Measurements from ENCODE around the gene PRAMEF1.
"Not testable (repeated sequence)": the region's sequence is repeated elsewhere in the genome, so short reads cannot be mapped to it uniquely, and the experiment has no call there.

DNA sequence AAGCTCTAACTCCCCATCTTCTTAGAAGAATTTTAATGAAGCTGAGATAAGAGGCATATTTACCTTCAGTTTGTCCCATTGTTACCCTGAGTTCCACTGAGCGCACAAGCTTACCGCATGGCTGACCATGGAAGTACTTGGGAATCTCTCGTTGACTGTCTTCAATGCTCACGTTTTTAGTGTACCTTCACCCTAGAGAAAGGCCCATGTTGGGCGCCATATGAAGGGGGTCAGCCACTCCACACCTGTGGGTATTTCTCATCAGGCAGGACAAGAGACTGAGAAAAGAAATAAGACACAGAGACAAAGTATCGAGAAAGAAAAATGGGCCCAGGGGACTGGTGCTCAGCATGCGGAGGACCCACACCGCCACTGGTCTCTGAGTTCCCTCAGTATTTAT, 6.5 kb upstream of the PRAMEF1 start:
- TF ChIP-seq, protein P1, sequence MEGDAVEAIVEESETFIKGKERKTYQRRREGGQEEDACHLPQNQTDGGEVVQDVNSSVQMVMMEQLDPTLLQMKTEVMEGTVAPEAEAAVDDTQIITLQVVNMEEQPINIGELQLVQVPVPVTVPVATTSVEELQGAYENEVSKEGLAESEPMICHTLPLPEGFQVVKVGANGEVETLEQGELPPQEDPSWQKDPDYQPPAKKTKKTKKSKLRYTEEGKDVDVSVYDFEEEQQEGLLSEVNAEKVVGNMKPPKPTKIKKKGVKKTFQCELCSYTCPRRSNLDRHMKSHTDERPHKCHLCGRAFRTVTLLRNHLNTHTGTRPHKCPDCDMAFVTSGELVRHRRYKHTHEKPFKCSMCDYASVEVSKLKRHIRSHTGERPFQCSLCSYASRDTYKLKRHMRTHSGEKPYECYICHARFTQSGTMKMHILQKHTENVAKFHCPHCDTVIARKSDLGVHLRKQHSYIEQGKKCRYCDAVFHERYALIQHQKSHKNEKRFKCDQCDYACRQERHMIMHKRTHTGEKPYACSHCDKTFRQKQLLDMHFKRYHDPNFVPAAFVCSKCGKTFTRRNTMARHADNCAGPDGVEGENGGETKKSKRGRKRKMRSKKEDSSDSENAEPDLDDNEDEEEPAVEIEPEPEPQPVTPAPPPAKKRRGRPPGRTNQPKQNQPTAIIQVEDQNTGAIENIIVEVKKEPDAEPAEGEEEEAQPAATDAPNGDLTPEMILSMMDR (IDR thresholded peaks at IDR 0.05): not testable (repeated sequence)
- not testable (repeated sequence) for TF ChIP-seq POLR2AphosphoS5, POLR2A (IDR thresholded peaks at IDR 0.05)

Data from breast epithelium (tissue), 3 donors.